Upper lobe of left lung (tissue), 4 donors: Measurements from ENCODE around the gene ATM.

ENCODE experiments used
- EP300 ChIP-seq, 4 donors: sonication (generic); formaldehyde crosslinking; IDR thresholded peaks; one replicate each; pipeline ENCODE4 v1.5.1; 2017; ENCODE audit warnings: antibody characterized with exemption in 4 of 4, control low read depth in 2 of 4
- POLR2AphosphoS5 ChIP-seq, 2 donors: sonication (generic); formaldehyde crosslinking; IDR thresholded peaks; one replicate each; pipeline ENCODE4 v1.5.1; 2017; ENCODE audit warnings: antibody characterized with exemption in 2 of 2
- TF ChIP-seq, protein P1 (sequence below), 6 experiments: fragments of 450-650 bp in 4 of 6; fragments of 200-600 bp in 2 of 6; sonication (generic) in 2 of 6; IDR thresholded peaks; one replicate each; pipeline ENCODE4 v1.5.1; 2016 to 2019; ENCODE audit warnings: antibody characterized with exemption in 6 of 6

DNA sequence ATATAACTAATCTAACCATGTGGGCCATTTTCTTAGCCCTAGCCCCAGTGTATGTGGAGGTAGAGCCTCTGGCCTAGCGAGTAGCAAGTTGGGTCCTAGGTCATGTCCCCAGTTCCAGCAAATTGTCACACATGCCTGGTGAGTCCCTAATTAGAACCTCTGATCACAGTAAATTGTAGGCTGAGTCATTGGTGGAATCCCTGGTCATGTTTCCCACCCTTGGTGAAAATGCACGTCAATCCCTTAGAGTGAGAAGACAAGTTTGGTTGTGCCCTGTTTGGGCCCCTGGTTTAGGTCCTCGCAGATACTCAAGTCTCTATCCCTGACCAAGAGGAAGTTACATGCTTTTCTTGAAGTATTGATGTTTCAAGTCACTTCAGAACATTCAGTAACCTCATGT is 46.7 kb downstream of the ATM start:
- TF ChIP-seq, protein P1, sequence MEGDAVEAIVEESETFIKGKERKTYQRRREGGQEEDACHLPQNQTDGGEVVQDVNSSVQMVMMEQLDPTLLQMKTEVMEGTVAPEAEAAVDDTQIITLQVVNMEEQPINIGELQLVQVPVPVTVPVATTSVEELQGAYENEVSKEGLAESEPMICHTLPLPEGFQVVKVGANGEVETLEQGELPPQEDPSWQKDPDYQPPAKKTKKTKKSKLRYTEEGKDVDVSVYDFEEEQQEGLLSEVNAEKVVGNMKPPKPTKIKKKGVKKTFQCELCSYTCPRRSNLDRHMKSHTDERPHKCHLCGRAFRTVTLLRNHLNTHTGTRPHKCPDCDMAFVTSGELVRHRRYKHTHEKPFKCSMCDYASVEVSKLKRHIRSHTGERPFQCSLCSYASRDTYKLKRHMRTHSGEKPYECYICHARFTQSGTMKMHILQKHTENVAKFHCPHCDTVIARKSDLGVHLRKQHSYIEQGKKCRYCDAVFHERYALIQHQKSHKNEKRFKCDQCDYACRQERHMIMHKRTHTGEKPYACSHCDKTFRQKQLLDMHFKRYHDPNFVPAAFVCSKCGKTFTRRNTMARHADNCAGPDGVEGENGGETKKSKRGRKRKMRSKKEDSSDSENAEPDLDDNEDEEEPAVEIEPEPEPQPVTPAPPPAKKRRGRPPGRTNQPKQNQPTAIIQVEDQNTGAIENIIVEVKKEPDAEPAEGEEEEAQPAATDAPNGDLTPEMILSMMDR (IDR thresholded peaks at IDR 0.05) = no peak
- TF ChIP-seq POLR2AphosphoS5 (IDR thresholded peaks at IDR 0.05) (no peak), EP300 (IDR thresholded peaks at IDR 0.05) (no peak)
